Gastrocnemius medialis (tissue), 4 donors: Measurements from ENCODE around the gene SCGB1C1. TPM values are rescaled to one million over a fixed set of nuclear protein-coding genes. Genes with fewer than 3 reads are reported as not detected.

Experiments used
- ATAC-seq, 2 donors: fragments of 150-250 bp; one replicate each; pipeline ENCODE4 v1.9.1; 2016
- DNase-seq, 2 donors: peaks; one replicate each; pipeline ENCODE4 v3.0.0-alpha.2; 2019
- H3K27ac ChIP-seq, 4 donors: fragments of 200-600 bp; sonication (generic); 1 replicate in 1 of 4; 2 replicates in 3 of 4; pipeline ENCODE4 v1.5.1; 2016 to 2018; ENCODE audit warnings: mild to moderate bottlenecking in 2 of 4, moderate library complexity in 1 of 4
- H3K27me3 ChIP-seq, 3 donors: fragments of 200-600 bp; sonication (generic) in 2 of 3; 1 replicate in 1 of 3; 2 replicates in 2 of 3; pipeline versions ENCODE4 v1.5.1 to v1.6.0; 2016 to 2019; ENCODE audit warnings: mild to moderate bottlenecking in 1 of 3, moderate library complexity in 1 of 3
- H3K36me3 ChIP-seq, 2 donors: fragments of 200-600 bp; sonication (generic) in 1 of 2; one replicate each; pipeline ENCODE4 v1.5.1; 2017 to 2018
- H3K4me1 ChIP-seq, 2 donors: fragments of 200-600 bp; sonication (generic) in 1 of 2; one replicate each; pipeline ENCODE4 v1.5.1; 2016 to 2017; ENCODE audit warnings: mild to moderate bottlenecking in 2 of 2
- H3K4me3 ChIP-seq, 4 donors: fragments of 200-600 bp; sonication (generic) in 3 of 4; 1 replicate in 1 of 4; 2 replicates in 3 of 4; pipeline ENCODE4 v1.5.1; 2016 to 2019; ENCODE audit warnings: mild to moderate bottlenecking in 2 of 4
- H3K9me3 ChIP-seq, 3 donors: fragments of 200-600 bp; sonication (generic) in 2 of 3; 1 replicate in 1 of 3; 2 replicates in 2 of 3; pipeline ENCODE4 v1.5.1; 2016 to 2019
- POLR2A ChIP-seq, 2 donors: fragments of 450-650 bp; IDR thresholded peaks; one replicate each; pipeline ENCODE4 v1.6.1; 2017; ENCODE audit warnings: antibody characterized with exemption in 2 of 2, mild to moderate bottlenecking in 2 of 2, moderate library complexity in 2 of 2
- in situ Hi-C, 4 donors: fragments of 200-750 bp; cut with MboI; loops; one replicate each; pipeline versions ENCODE4 v1.15.0 to v1.8.0; 2017; ENCODE audit warnings: low sequenced_read_pairs in 4 of 4
- intact Hi-C: fragments of 100-400 bp; cut with DNase I; formaldehyde crosslinking; loops from one replicate; pipeline ENCODE4 v1.15.1; 2023; ENCODE audit warnings: low total_unique reads
- total RNA-seq, 4 donors: library from RNA; depleted of rRNA; stranded (reverse); fragments of >200 nt; gene quantifications; one replicate each; pipeline versions ENCODE4 v1.1.0 to v1.2.3, GENCODE V29; 2016
- TF ChIP-seq, protein P1 (sequence below), 5 experiments: fragments of 450-650 bp in 3 of 5; fragments of 200-600 bp in 2 of 5; sonication (generic) in 2 of 5; IDR thresholded peaks in 4 of 5; conservative IDR thresholded peaks in 1 of 5; 1 replicate in 4 of 5; 2 replicates in 1 of 5; pipeline ENCODE4 v1.5.1; 2016 to 2019; ENCODE audit warnings: antibody characterized with exemption in 5 of 5, mild to moderate bottlenecking in 3 of 5, moderate library complexity in 3 of 5

SCGB1C1 gene
- total RNA-seq, 4 donors from 2014 or later = not detected

DNA sequence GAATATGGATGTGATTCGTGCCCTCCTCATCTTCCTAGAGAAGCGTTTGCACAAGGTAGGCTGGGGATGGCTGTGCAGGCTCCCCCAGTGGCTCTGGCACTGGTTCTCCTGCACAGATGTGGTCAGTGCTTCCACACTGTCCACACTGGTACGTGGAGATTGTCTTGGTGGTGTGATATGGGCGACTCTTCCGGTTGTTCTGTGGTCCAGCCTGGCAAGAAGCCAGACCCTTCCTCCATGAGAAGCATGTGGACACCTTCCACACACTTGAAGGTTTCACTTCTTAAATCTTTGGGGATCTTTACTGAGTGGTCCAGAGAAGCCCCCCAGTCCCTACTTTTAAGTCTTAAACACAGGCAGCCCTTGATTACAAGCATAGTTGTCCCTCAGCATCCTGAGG lies 18.4 kb downstream of the SCGB1C1 start:
- intact Hi-C loops = no loop called here
- no peak overlapping the region for H3K4me3 ChIP-seq

DNA sequence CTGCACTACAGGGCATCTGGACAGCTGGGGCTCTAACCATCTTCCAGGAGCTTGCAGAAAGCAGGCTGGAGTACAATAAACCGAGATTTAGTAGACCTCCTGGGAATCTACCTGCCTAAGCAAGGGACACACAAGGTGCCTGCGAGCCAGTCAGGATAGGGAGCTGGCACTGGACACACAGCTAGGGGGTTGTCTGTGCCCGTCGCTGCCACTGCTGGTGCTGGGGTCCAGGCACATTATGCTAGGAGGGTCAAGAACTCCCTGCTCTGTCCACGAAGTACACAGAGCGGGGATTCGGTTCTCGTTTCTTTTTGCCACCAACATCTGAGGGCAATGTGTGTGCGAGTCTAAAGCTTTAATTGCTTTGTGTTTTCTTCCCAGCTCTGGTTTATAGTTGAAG lies 18.9 kb downstream of the SCGB1C1 start:
- Histone ChIP-seq H3K4me1 (peaks cover 19 to 23% of the 10 kb centered on the region in 2 donors), H3K27ac (no peak overlapping the region), H3K36me3 (peaks cover 0 to 70% of the 10 kb centered on the region in 2 donors), H3K4me3 (no peak overlapping the region), H3K9me3 (no peaks in the 10 kb centered on the region), H3K27me3 (no peaks in the 10 kb centered on the region)
- no peak for ATAC-seq
- no peak for TF ChIP-seq POLR2A (IDR thresholded peaks at IDR 0.05)
- TF ChIP-seq, protein P1, sequence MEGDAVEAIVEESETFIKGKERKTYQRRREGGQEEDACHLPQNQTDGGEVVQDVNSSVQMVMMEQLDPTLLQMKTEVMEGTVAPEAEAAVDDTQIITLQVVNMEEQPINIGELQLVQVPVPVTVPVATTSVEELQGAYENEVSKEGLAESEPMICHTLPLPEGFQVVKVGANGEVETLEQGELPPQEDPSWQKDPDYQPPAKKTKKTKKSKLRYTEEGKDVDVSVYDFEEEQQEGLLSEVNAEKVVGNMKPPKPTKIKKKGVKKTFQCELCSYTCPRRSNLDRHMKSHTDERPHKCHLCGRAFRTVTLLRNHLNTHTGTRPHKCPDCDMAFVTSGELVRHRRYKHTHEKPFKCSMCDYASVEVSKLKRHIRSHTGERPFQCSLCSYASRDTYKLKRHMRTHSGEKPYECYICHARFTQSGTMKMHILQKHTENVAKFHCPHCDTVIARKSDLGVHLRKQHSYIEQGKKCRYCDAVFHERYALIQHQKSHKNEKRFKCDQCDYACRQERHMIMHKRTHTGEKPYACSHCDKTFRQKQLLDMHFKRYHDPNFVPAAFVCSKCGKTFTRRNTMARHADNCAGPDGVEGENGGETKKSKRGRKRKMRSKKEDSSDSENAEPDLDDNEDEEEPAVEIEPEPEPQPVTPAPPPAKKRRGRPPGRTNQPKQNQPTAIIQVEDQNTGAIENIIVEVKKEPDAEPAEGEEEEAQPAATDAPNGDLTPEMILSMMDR (IDR thresholded peaks at IDR 0.05 in 4 of 5, conservative IDR thresholded peaks at IDR 0.05 in 1 of 5) = no peak
- in situ Hi-C loops = no loop called here
- no peak for DNase-seq
- intact Hi-C loops = no loop called here

More for the DNA sequence above, 18.4 kb downstream of the SCGB1C1 start:
- ATAC-seq (no peak), DNase-seq (no peak)
- in situ Hi-C loops = no loop called here
- Histone ChIP-seq H3K9me3 (no peaks in the 10 kb centered on the region), H3K36me3 (peaks cover 0 to 68% of the 10 kb centered on the region in 2 donors), H3K4me1 (peaks cover 21 to 27% of the 10 kb centered on the region in 2 donors), H3K27me3 (no peaks in the 10 kb centered on the region), H3K27ac (no peak overlapping the region)
- no peak for TF ChIP-seq POLR2A (IDR thresholded peaks at IDR 0.05)
- TF ChIP-seq, protein P1 (IDR thresholded peaks at IDR 0.05 in 4 of 5, conservative IDR thresholded peaks at IDR 0.05 in 1 of 5) = no peak

DNA sequence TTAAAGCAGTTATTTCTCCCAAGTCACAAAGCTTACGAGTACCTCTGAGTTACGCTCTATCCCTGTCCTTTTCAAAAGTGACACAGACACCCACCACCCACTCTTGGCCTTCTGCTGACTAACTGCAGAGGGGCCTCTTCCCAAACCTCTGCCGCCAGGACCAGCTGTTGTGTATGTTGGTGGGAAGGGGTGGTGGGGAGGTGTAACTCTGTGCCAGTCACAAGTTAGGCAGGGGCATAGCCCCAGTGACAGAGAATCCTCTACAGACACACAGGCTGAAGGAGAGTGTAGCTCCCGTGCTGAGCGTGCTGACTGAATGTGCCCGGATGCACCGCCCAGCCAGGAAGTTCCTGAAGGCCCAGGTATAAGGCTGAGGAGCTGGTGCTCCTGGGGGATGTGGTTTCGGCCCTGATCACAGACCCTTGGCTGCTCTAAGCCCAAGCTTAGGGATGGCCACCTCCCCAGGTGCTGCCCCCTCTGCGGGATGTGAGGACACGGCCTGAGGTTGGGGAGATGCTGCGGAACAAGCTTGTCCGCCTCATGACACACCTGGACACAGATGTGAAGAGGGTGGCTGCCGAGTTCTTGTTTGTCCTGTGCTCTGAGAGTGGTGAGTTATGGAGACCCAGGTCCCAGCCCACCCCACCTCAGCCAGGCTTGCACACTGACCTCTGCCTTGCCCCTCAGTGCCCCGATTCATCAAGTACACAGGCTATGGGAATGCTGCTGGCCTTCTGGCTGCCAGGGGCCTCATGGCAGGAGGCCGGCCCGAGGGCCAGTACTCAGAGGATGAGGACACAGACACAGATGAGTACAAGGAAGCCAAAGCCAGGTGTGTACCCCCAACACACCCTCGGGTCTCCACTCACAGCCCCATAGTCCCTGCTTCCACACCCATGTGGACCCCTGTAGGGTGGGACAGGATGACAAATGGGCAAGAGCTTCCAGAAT lies 19.5 kb downstream of the SCGB1C1 start:
- DNase-seq (no peak), ATAC-seq (no peak)
- intact Hi-C loops (no loop called here), in situ Hi-C loops (no loop called here)
- Histone ChIP-seq H3K4me1 (peaks cover 19 to 23% of the 10 kb centered on the region in 2 donors), H3K9me3 (no peaks in the 10 kb centered on the region), H3K4me3 (no peak overlapping the region), H3K27me3 (no peaks in the 10 kb centered on the region), H3K27ac (no peak overlapping the region), H3K36me3 (peaks cover 0 to 70% of the 10 kb centered on the region in 2 donors)
- TF ChIP-seq, protein P1 (IDR thresholded peaks at IDR 0.05 in 4 of 5, conservative IDR thresholded peaks at IDR 0.05 in 1 of 5) = no peak
- no peak for TF ChIP-seq POLR2A (IDR thresholded peaks at IDR 0.05)

GRCh38 chr11:213111-213510 lies 20.2 kb downstream of the SCGB1C1 start:
- no peak for ATAC-seq
- Histone ChIP-seq H3K4me3 (no peak overlapping the region), H3K27ac (no peak overlapping the region), H3K4me1 (peaks cover 19 to 23% of the 10 kb centered on the region in 2 donors), H3K27me3 (no peaks in the 10 kb centered on the region), H3K9me3 (no peaks in the 10 kb centered on the region), H3K36me3 (peaks cover 0 to 70% of the 10 kb centered on the region in 2 donors)
- DNase-seq = no peak
- in situ Hi-C loops = no loop called here
- TF ChIP-seq POLR2A (IDR thresholded peaks at IDR 0.05) = no peak
- TF ChIP-seq, protein P1 (IDR thresholded peaks at IDR 0.05 in 4 of 5, conservative IDR thresholded peaks at IDR 0.05 in 1 of 5) = no peak
- intact Hi-C loops = no loop called here
